NCI-H2029 (cell line): ENCODE results near the gene TDRD12.
"Not testable (repeated sequence)": the region's sequence is repeated elsewhere in the genome, so short reads cannot be mapped to it uniquely, and the experiment has no call there.

Experiments used
- DNase-seq: peaks from one replicate; lab custom pipeline; 2025; lab: John Stamatoyannopoulos, UW

The TDRD12 gene

GRCh38 chr19:32831611-32832010 lies 112.0 kb downstream of the TDRD12 start:
- no peak for DNase-seq

- not testable (repeated sequence) for DNase-seq
Measured at GRCh38 chr19:32832094-32832493, 112.5 kb downstream of the TDRD12 start.

- not testable (repeated sequence) for DNase-seq
Measured at GRCh38 chr19:32832825-32833224, 113.3 kb downstream of the TDRD12 start.

- DNase-seq: not testable (repeated sequence)
Measured at GRCh38 chr19:32833388-32833787, 113.8 kb downstream of the TDRD12 start.

GRCh38 chr19:32837531-32837930 lies 118.0 kb downstream of the TDRD12 start:
- DNase-seq: no peak

GRCh38 chr19:32842061-32842460 lies 122.5 kb downstream of the TDRD12 start:
- no peak for DNase-seq

GRCh38 chr19:32843716-32844245 lies 124.2 kb downstream of the TDRD12 start:
- DNase-seq: no peak

- not testable (repeated sequence) for DNase-seq
Measured at GRCh38 chr19:32848035-32848434, 128.5 kb downstream of the TDRD12 start.

- DNase-seq: no peak
Measured at GRCh38 chr19:32852216-32852615, 132.6 kb downstream of the TDRD12 start.

GRCh38 chr19:32856818-32857217 lies 137.3 kb downstream of the TDRD12 start:
- not testable (repeated sequence) for DNase-seq

- no peak for DNase-seq
Measured at GRCh38 chr19:32857584-32857983, 138.0 kb downstream of the TDRD12 start.

GRCh38 chr19:32858155-32858554 lies 138.6 kb downstream of the TDRD12 start:
- no peak for DNase-seq

GRCh38 chr19:32858559-32858958 lies 139.0 kb downstream of the TDRD12 start:
- DNase-seq: no peak

GRCh38 chr19:32859591-32859990 lies 140.0 kb downstream of the TDRD12 start:
- DNase-seq: no peak

- no peak for DNase-seq
Measured at GRCh38 chr19:32861596-32861995, 142.0 kb downstream of the TDRD12 start.

- DNase-seq: no peak
Measured at GRCh38 chr19:32862173-32862572, 142.6 kb downstream of the TDRD12 start.

GRCh38 chr19:32862741-32863140 lies 143.2 kb downstream of the TDRD12 start:
- DNase-seq: no peak

- DNase-seq: no peak
Measured at GRCh38 chr19:32863301-32863700, 143.7 kb downstream of the TDRD12 start.

GRCh38 chr19:32863841-32864240 lies 144.3 kb downstream of the TDRD12 start:
- DNase-seq: no peak

- no peak for DNase-seq
Measured at GRCh38 chr19:32864318-32865007, 144.9 kb downstream of the TDRD12 start.

- DNase-seq: no peak
Measured at GRCh38 chr19:32865326-32865725, 145.8 kb downstream of the TDRD12 start.

- DNase-seq: no peak
Measured at GRCh38 chr19:32866061-32866460, 146.5 kb downstream of the TDRD12 start.

GRCh38 chr19:32866564-32867265 lies 147.1 kb downstream of the TDRD12 start:
- no peak for DNase-seq
